PC-9 (cell line): ENCODE results near the gene CAPN14. TPM values are rescaled to one million over a fixed set of nuclear protein-coding genes. Genes with fewer than 3 reads are reported as not detected.

Experiments
- BruUV-seq: library from RNA; stranded (reverse); fragments of 400-500 nt; replicated peaks from 2 replicates; lab custom pipeline; 2021; lab: Mats Ljungman, UMichigan
- CTCF ChIA-PET: fragments of 300-600 bp; sonication (Branson Sonifier 250); formaldehyde crosslinking; loops from one replicate; lab custom pipeline; 2022; ENCODE audit warnings: antibody characterized with exemption; lab: Charles Lee
- POLR2A ChIA-PET: fragments of 300-600 bp; sonication (Branson Sonifier 250); formaldehyde crosslinking; loops from one replicate; lab custom pipeline; 2022; ENCODE audit warnings: antibody characterized with exemption; ENCODE audit not compliant: unreplicated experiment; lab: Charles Lee
- DNase-seq, 2 experiments: peaks; one replicate each; pipeline versions ENCODE4 v3.0.0 to v3.0.0-alpha.2; 2015 to 2022; ENCODE audit warnings: mixed read lengths in 1 of 2
- H2AFZ ChIP-seq: fragments of 200-600 bp; sonication (generic); 2 replicates; pipeline ENCODE4 v1.8.1; 2017; ENCODE audit warnings: antibody characterized with exemption
- H3F3A ChIP-seq: fragments of 200-600 bp; sonication (generic); 2 replicates; pipeline ENCODE4 v1.8.1; 2017; ENCODE audit warnings: antibody characterized with exemption, mild to moderate bottlenecking, low read depth; ENCODE audit not compliant: insufficient read depth
- H3K27ac ChIP-seq: fragments of 200-600 bp; sonication (generic); 2 replicates; pipeline ENCODE4 v1.6.1; 2016; ENCODE audit warnings: mixed run types
- H3K27me3 ChIP-seq: fragments of 200-600 bp; sonication (generic); 2 replicates; pipeline ENCODE4 v1.6.1; 2016; ENCODE audit warnings: low read depth, mixed run types; ENCODE audit not compliant: insufficient read depth
- H3K36me3 ChIP-seq: fragments of 200-600 bp; sonication (generic); 2 replicates; pipeline ENCODE4 v1.6.1; 2016; ENCODE audit warnings: low read depth, mixed run types
- H3K4me1 ChIP-seq: fragments of 200-600 bp; sonication (generic); replicated peaks from 2 replicates; pipeline ENCODE4 v1.6.1; 2016; ENCODE audit warnings: mixed run types; ENCODE audit not compliant: insufficient read depth
- H3K4me2 ChIP-seq: fragments of 200-600 bp; sonication (generic); 2 replicates; pipeline ENCODE4 v1.6.1; 2017; ENCODE audit warnings: mixed run types
- H3K4me3 ChIP-seq: fragments of 200-600 bp; sonication (generic); 2 replicates; pipeline ENCODE4 v1.6.1; 2016; ENCODE audit warnings: mixed run types
- H3K79me2 ChIP-seq: fragments of 200-600 bp; sonication (generic); 2 replicates; pipeline ENCODE4 v1.6.1; 2017; ENCODE audit warnings: low read depth, mixed run types
- H3K9me2 ChIP-seq: fragments of 200-600 bp; sonication (generic); 2 replicates; pipeline ENCODE4 v1.8.1; 2017; ENCODE audit warnings: mild to moderate bottlenecking; ENCODE audit not compliant: insufficient read depth
- H3K9me3 ChIP-seq: fragments of 200-600 bp; sonication (generic); 2 replicates; pipeline ENCODE4 v1.8.1; 2016; ENCODE audit warnings: low read depth; ENCODE audit not compliant: insufficient read depth
- H4K20me1 ChIP-seq: fragments of 200-600 bp; sonication (generic); 2 replicates; pipeline ENCODE4 v1.8.1; 2017; ENCODE audit not compliant: insufficient read depth
- CTCF ChIP-seq: fragments of 200-600 bp; sonication (generic); conservative IDR thresholded peaks from 2 replicates; pipeline ENCODE4 v1.6.1; 2017; ENCODE audit warnings: mixed run types, antibody characterized with exemption, mild to moderate bottlenecking, moderate library complexity
- EZH2 ChIP-seq: fragments of 200-600 bp; sonication (generic); IDR thresholded peaks from 2 replicates; pipeline ENCODE4 v1.8.0; 2017; ENCODE audit warnings: antibody characterized with exemption, low read depth
- intact Hi-C: fragments of 100-400 bp; cut with micrococcal nuclease; formaldehyde crosslinking; loops from one replicate; pipeline ENCODE4 v1.10.0; 2022; ENCODE audit not compliant: unreplicated experiment
- total RNA-seq: library from RNA; stranded (reverse); gene quantifications from 2 replicates; pipeline ENCODE4 v1.2.3, GENCODE V29; 2021

CAPN14 gene
- total RNA-seq, 1 experiment from 2014 or later = 0.35 TPM

GRCh38 chr2:31197166-31197565 lies 20.1 kb downstream of the CAPN14 start:
- no peaks in the 10 kb centered on the region for H3K36me3 ChIP-seq
- H2AFZ ChIP-seq = no peak overlapping the region
- H3K27me3 ChIP-seq = no peaks in the 10 kb centered on the region
- no peaks in the 10 kb centered on the region for H4K20me1 ChIP-seq
- no peaks in the 10 kb centered on the region for H3K9me2 ChIP-seq
- POLR2A ChIA-PET = no interaction called here
- no peaks in the 10 kb centered on the region for H3F3A ChIP-seq
- H3K27ac ChIP-seq = peak overlapping the region; percentile 53
- no peaks in the 10 kb centered on the region for H3K9me3 ChIP-seq
- H3K79me2 ChIP-seq = no peaks in the 10 kb centered on the region
- no TSS peak for BruUV-seq
- CTCF ChIA-PET = no interaction called here
- peak in 1 of 2 experiments; percentile 85 for DNase-seq
- intact Hi-C loops = no loop called here
- H3K4me2 ChIP-seq = peak overlapping the region; percentile 37
- peaks cover 22% of the 10 kb centered on the region for H3K4me1 ChIP-seq
- no peak overlapping the region for H3K4me3 ChIP-seq
- TF ChIP-seq EZH2 = no peak
- TF ChIP-seq CTCF = no peak

- Histone ChIP-seq H3K4me3 (no peak overlapping the region), H3K27ac (peak overlapping the region; percentile 53), H3K4me2 (peak overlapping the region; percentile 37), H3K27me3 (no peaks in the 10 kb centered on the region), H3K9me2 (no peaks in the 10 kb centered on the region), H3K4me1 (peaks cover 22% of the 10 kb centered on the region), H3K9me3 (no peaks in the 10 kb centered on the region), H3F3A (no peaks in the 10 kb centered on the region), H2AFZ (no peak overlapping the region), H4K20me1 (no peaks in the 10 kb centered on the region), H3K36me3 (no peaks in the 10 kb centered on the region), H3K79me2 (no peaks in the 10 kb centered on the region)
- ChIA-PET POLR2A (no interaction called here), CTCF (no interaction called here)
- no TSS peak for BruUV-seq
- no peak for TF ChIP-seq CTCF
- intact Hi-C loops = no loop called here
- peak in 1 of 2 experiments; percentile 74 for DNase-seq
Observed at GRCh38 chr2:31196622-31197021, 20.7 kb downstream of the CAPN14 start.

GRCh38 chr2:31193806-31194205 lies 23.5 kb downstream of the CAPN14 start:
- Histone ChIP-seq H3K4me1 (peaks cover 22% of the 10 kb centered on the region), H3K79me2 (no peaks in the 10 kb centered on the region), H3K36me3 (no peaks in the 10 kb centered on the region), H3F3A (no peaks in the 10 kb centered on the region), H3K27me3 (no peaks in the 10 kb centered on the region), H3K9me2 (no peaks in the 10 kb centered on the region), H3K4me2 (no peak overlapping the region), H4K20me1 (no peaks in the 10 kb centered on the region), H3K27ac (no peak overlapping the region), H3K9me3 (no peaks in the 10 kb centered on the region), H3K4me3 (no peak overlapping the region), H2AFZ (no peak overlapping the region)
- no TSS peak for BruUV-seq
- TF ChIP-seq CTCF = no peak
- TF ChIP-seq EZH2 = no peak
- ChIA-PET CTCF (no interaction called here), POLR2A (no interaction called here)
- DNase-seq = no peak
- intact Hi-C loops = no loop called here
